ENCODE measurements around the gene TMEM150B. TPM values are rescaled to one million over a fixed set of nuclear protein-coding genes. Genes with fewer than 3 reads are reported as not detected.

Gene TMEM150B
- polyA plus RNA-seq (2013, experiment 1 of 2): not detected
- polyA plus RNA-seq (2013, experiment 2 of 2): not detected

GRCh38 chr19:55325172-55325571 lies at the start of gene TMEM150B:
TMEM150B (minus strand) TSS chr19:55325341; CDS start chr19:55321036, 4,305 bp downstream.
- Histone ChIP-seq H3K27ac (ENCODE audit: low read depth, low read length, severe bottlenecking) (no peak within 1 kb of the TSS), H3K4me3 (ENCODE audit: extremely low read depth, insufficient read depth, low read length, poor library complexity, severe bottlenecking) (no peak within 1 kb of the TSS), H3K9me3 (ENCODE audit: control insufficient read depth, low read length) (no peaks in the 10 kb centered on the region), H3K4me1 (ENCODE audit: control insufficient read depth, insufficient read depth, low read length, poor library complexity, severe bottlenecking) (no peaks in the 10 kb centered on the region), H3K36me3 (ENCODE audit: control insufficient read depth, insufficient read depth, low read length) (no peaks in the 10 kb centered on the region)
- WGBS, 2 experiments (ENCODE audit: insufficient coverage in 2 of 2): 92 to 97% methylated on average over 11 to 12 of the region's 14 CpGs

- peak overlapping the region; percentile 88 for H3K27ac ChIP-seq (ENCODE audit: low read depth, low read length, severe bottlenecking)
Measured at GRCh38 chr19:55373993-55374757, 49.0 kb upstream of the TMEM150B start.

GRCh38 chr19:55373306-55373992 lies 48.3 kb upstream of the TMEM150B start:
- no peaks in the 10 kb centered on the region for H3K36me3 ChIP-seq (ENCODE audit: control insufficient read depth, insufficient read depth, low read length)
- WGBS, 2 experiments (ENCODE audit: insufficient coverage in 2 of 2): 36 to 39% methylated on average over 6 to 8 of the region's 9 CpGs
- H3K4me1 ChIP-seq (ENCODE audit: control insufficient read depth, insufficient read depth, low read length, poor library complexity, severe bottlenecking): peaks cover 56% of the 10 kb centered on the region
- peak overlapping the region; percentile 88 for H3K27ac ChIP-seq (ENCODE audit: low read depth, low read length, severe bottlenecking)
- peak overlapping the region; percentile 5 for H3K4me3 ChIP-seq (ENCODE audit: extremely low read depth, insufficient read depth, low read length, poor library complexity, severe bottlenecking)
- H3K9me3 ChIP-seq (ENCODE audit: control insufficient read depth, low read length): no peaks in the 10 kb centered on the region

More at GRCh38 chr19:55373993-55374757, 49.0 kb upstream of the TMEM150B start:
- H3K36me3 ChIP-seq (ENCODE audit: control insufficient read depth, insufficient read depth, low read length): no peaks in the 10 kb centered on the region
- H3K4me3 ChIP-seq (ENCODE audit: extremely low read depth, insufficient read depth, low read length, poor library complexity, severe bottlenecking): no peak overlapping the region
- peaks cover 55% of the 10 kb centered on the region for H3K4me1 ChIP-seq (ENCODE audit: control insufficient read depth, insufficient read depth, low read length, poor library complexity, severe bottlenecking)
- 6% methylated on average over 17 to 18 of the region's 31 CpGs for WGBS, 2 experiments (ENCODE audit: insufficient coverage in 2 of 2)
- H3K9me3 ChIP-seq (ENCODE audit: control insufficient read depth, low read length): no peaks in the 10 kb centered on the region

GRCh38 chr19:55372316-55373081 lies 47.4 kb upstream of the TMEM150B start:
- H3K4me1 ChIP-seq (ENCODE audit: control insufficient read depth, insufficient read depth, low read length, poor library complexity, severe bottlenecking): peaks cover 56% of the 10 kb centered on the region
- H3K27ac ChIP-seq (ENCODE audit: low read depth, low read length, severe bottlenecking): peak overlapping the region; percentile 49
- WGBS, 2 experiments (ENCODE audit: insufficient coverage in 2 of 2): 43 to 46% methylated on average over 17 to 19 of the region's 24 CpGs
- H3K9me3 ChIP-seq (ENCODE audit: control insufficient read depth, low read length): no peaks in the 10 kb centered on the region
- H3K36me3 ChIP-seq (ENCODE audit: control insufficient read depth, insufficient read depth, low read length): peaks cover 8% of the 10 kb centered on the region
- no peak overlapping the region for H3K4me3 ChIP-seq (ENCODE audit: extremely low read depth, insufficient read depth, low read length, poor library complexity, severe bottlenecking)

- WGBS, 2 experiments (ENCODE audit: insufficient coverage in 2 of 2): 4 to 13% methylated on average over 3 to 5 of the region's 32 CpGs
- H3K36me3 ChIP-seq (ENCODE audit: control insufficient read depth, insufficient read depth, low read length): peaks cover 27% of the 10 kb centered on the region
- peak within 1 kb of the TSS; percentile 69 for H3K4me3 ChIP-seq (ENCODE audit: extremely low read depth, insufficient read depth, low read length, poor library complexity, severe bottlenecking)
- H3K4me1 ChIP-seq (ENCODE audit: control insufficient read depth, insufficient read depth, low read length, poor library complexity, severe bottlenecking): peaks cover 43% of the 10 kb centered on the region
- no peaks in the 10 kb centered on the region for H3K9me3 ChIP-seq (ENCODE audit: control insufficient read depth, low read length)
- peak within 1 kb of the TSS; percentile 81 for H3K27ac ChIP-seq (ENCODE audit: low read depth, low read length, severe bottlenecking)
Measured at GRCh38 chr19:55370305-55370988, 45.3 kb upstream of the TMEM150B start, which contains the start of gene IL11. IL11 (minus strand) TSS chr19:55370463; CDS start chr19:55370310, 153 bp downstream.

- peak overlapping the region; percentile 69 for H3K4me3 ChIP-seq (ENCODE audit: extremely low read depth, insufficient read depth, low read length, poor library complexity, severe bottlenecking)
- peak overlapping the region; percentile 78 for H3K27ac ChIP-seq (ENCODE audit: low read depth, low read length, severe bottlenecking)
- H3K4me1 ChIP-seq (ENCODE audit: control insufficient read depth, insufficient read depth, low read length, poor library complexity, severe bottlenecking): peaks cover 37% of the 10 kb centered on the region
- H3K9me3 ChIP-seq (ENCODE audit: control insufficient read depth, low read length): no peaks in the 10 kb centered on the region
- WGBS, 2 experiments (ENCODE audit: insufficient coverage in 2 of 2): 0 to 1% methylated on average over 42 to 46 of the region's 59 CpGs
- peaks cover 34% of the 10 kb centered on the region for H3K36me3 ChIP-seq (ENCODE audit: control insufficient read depth, insufficient read depth, low read length)
Measured at GRCh38 chr19:55369653-55370304, 44.6 kb upstream of the TMEM150B start.

GRCh38 chr19:55368701-55369563 lies 43.8 kb upstream of the TMEM150B start:
- 15 to 28% methylated on average over 33 to 44 of the region's 54 CpGs for WGBS, 2 experiments (ENCODE audit: insufficient coverage in 2 of 2)

GRCh38 chr19:55368106-55368505 lies 43.0 kb upstream of the TMEM150B start:
- Histone ChIP-seq H3K4me3 (ENCODE audit: extremely low read depth, insufficient read depth, low read length, poor library complexity, severe bottlenecking) (peak overlapping the region; percentile 69), H3K27ac (ENCODE audit: low read depth, low read length, severe bottlenecking) (no peak overlapping the region), H3K9me3 (ENCODE audit: control insufficient read depth, low read length) (no peaks in the 10 kb centered on the region), H3K4me1 (ENCODE audit: control insufficient read depth, insufficient read depth, low read length, poor library complexity, severe bottlenecking) (peaks cover 24% of the 10 kb centered on the region), H3K36me3 (ENCODE audit: control insufficient read depth, insufficient read depth, low read length) (peaks cover 40% of the 10 kb centered on the region)
- 88 to 96% methylated on average over 12 to 16 of the region's 16 CpGs for whole genome bisulfite sequencing, 2 experiments (ENCODE audit: insufficient coverage in 2 of 2)

More at GRCh38 chr19:55368701-55369563, 43.8 kb upstream of the TMEM150B start:
- peaks cover 29% of the 10 kb centered on the region for H3K4me1 ChIP-seq (ENCODE audit: control insufficient read depth, insufficient read depth, low read length, poor library complexity, severe bottlenecking)
- H3K4me3 ChIP-seq (ENCODE audit: extremely low read depth, insufficient read depth, low read length, poor library complexity, severe bottlenecking): peak overlapping the region; percentile 69
- peaks cover 40% of the 10 kb centered on the region for H3K36me3 ChIP-seq (ENCODE audit: control insufficient read depth, insufficient read depth, low read length)
- H3K9me3 ChIP-seq (ENCODE audit: control insufficient read depth, low read length): no peaks in the 10 kb centered on the region
- no peak overlapping the region for H3K27ac ChIP-seq (ENCODE audit: low read depth, low read length, severe bottlenecking)

GRCh38 chr19:55366790-55367189 lies 41.6 kb upstream of the TMEM150B start:
- Histone ChIP-seq H3K4me1 (ENCODE audit: control insufficient read depth, insufficient read depth, low read length, poor library complexity, severe bottlenecking) (peaks cover 17% of the 10 kb centered on the region), H3K9me3 (ENCODE audit: control insufficient read depth, low read length) (no peaks in the 10 kb centered on the region), H3K4me3 (ENCODE audit: extremely low read depth, insufficient read depth, low read length, poor library complexity, severe bottlenecking) (no peak overlapping the region), H3K27ac (ENCODE audit: low read depth, low read length, severe bottlenecking) (no peak overlapping the region), H3K36me3 (ENCODE audit: control insufficient read depth, insufficient read depth, low read length) (peaks cover 40% of the 10 kb centered on the region)
- WGBS, 2 experiments (ENCODE audit: insufficient coverage in 2 of 2): 100% methylated on average over 1 of the region's 3 CpGs
